Astrocyte of the hippocampus (primary cell): ENCODE results near the gene BMF.
A peak's percentile ranks its signal among the peaks of the same experiment; 100 is the strongest.
"Not testable (repeated sequence)": the region's sequence is repeated elsewhere in the genome, so short reads cannot be mapped to it uniquely, and the experiment has no call there.

Experiments
- DNase-seq: peaks from one replicate; pipeline ENCODE4 v3.0.0; 2011; ENCODE audit warnings: low read depth, low spot score

Gene BMF

GRCh38 chr15:40087991-40088928 is 20.4 kb downstream of the BMF start:
- DNase-seq: no peak

- DNase-seq: no peak
Observed at GRCh38 chr15:40087068-40087810, 21.4 kb downstream of the BMF start.

- no peak for DNase-seq
Observed at GRCh38 chr15:40085266-40085665, 23.4 kb downstream of the BMF start.

- no peak for DNase-seq
Observed at GRCh38 chr15:40084650-40085049, 24.0 kb downstream of the BMF start.

- no peak for DNase-seq
Observed at GRCh38 chr15:40082195-40082883, 26.3 kb downstream of the BMF start.

- DNase-seq: peak; percentile 85
Observed at GRCh38 chr15:40081691-40082194, 26.9 kb downstream of the BMF start.

- no peak for DNase-seq
Observed at GRCh38 chr15:40080847-40081246, 27.8 kb downstream of the BMF start.

- no peak for DNase-seq
Observed at GRCh38 chr15:40080104-40080503, 28.6 kb downstream of the BMF start.

- no peak for DNase-seq
Observed at GRCh38 chr15:40079456-40079855, 29.2 kb downstream of the BMF start.

- DNase-seq: no peak
Observed at GRCh38 chr15:40075298-40076044, 33.2 kb downstream of the BMF start.

- DNase-seq: not testable (repeated sequence)
Observed at GRCh38 chr15:40074656-40075055, 34.0 kb downstream of the BMF start.

- not testable (repeated sequence) for DNase-seq
Observed at GRCh38 chr15:40073716-40074490, 34.8 kb downstream of the BMF start.

GRCh38 chr15:40072216-40072990 is 36.3 kb downstream of the BMF start:
- no peak for DNase-seq

- DNase-seq: no peak
Observed at GRCh38 chr15:40070608-40071218, 38.0 kb downstream of the BMF start.

GRCh38 chr15:40070166-40070557 is 38.5 kb downstream of the BMF start:
- DNase-seq: no peak

GRCh38 chr15:40069178-40070165 is 39.2 kb downstream of the BMF start:
- DNase-seq: peak; percentile 95

- DNase-seq: no peak
Observed at GRCh38 chr15:40067921-40068624, 40.6 kb downstream of the BMF start.
